HG02763 (cell line): ENCODE results near the gene RFESD.

Experiments used
- ATAC-seq: cut with Tn5 transposase; IDR thresholded peaks from one replicate; pipeline ENCODE4 v1.9.1; 2021; ENCODE audit warnings: mild to moderate bottlenecking, moderate library complexity; ENCODE audit not compliant: unreplicated experiment

Gene RFESD

DNA sequence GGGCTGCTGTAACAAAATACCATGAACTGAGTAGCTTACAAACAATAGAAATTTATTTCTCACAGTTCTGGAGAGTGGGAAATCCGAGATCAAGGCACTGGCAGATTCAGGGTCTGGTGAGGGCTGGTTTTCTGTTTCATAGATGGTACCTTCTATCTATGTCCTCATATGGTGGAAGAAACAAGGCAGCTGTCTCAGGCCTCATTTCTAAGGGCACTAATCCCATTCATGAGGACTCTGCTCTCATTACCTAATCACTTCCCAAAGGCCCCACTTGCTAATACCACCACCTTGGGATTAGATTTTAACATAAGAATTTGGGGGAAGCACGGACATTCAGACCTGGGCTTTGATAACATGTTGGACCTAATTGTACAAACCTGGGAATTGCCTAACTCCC is 13.5 kb downstream of the RFESD start:
- no peak for ATAC-seq

DNA sequence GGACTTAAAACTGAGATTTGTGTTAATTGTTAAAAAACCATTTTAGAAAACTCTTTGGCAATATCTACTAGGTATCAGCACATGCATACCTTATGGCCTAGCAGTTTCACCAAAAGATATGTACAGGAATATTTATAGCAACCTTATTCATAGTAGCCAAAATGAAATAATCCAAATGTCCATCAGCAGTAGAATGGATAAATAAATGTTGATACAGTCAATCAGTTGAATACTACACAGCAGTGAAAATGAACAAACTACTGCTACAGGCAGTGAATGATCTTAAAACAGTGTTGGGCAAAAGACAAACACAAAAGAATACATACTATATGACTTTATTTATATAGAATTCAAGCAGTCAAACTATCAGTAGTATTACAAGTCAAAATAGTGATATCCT is 16.4 kb downstream of the RFESD start:
- no peak for ATAC-seq

DNA sequence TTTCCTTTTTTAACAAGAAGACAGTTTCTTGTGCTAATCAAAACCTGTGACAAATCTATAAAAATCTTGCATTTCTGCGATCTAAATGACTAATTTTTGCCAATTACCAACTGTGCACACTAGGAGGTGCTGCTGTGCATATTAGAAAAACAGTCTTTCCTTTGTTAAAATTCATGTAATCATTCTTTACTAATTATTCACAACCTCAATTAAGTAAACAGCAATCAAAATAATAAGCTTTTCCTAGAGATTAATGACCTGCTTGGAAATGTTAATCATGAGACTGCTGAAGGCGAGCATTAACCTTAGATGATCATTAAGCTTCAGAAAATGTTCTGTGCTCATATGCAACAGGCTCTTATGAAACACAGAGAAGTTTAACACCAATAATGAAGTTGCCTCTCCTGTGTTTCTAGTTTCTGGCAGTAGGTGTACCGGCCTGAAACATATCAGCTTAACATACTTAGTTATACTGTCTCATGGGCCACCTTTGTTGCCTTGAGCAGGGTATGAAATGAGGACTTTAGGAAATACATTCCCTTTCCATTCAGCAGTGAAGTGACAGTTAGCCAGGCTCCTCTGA is 17.7 kb downstream of the RFESD start:
- ATAC-seq = no peak

DNA sequence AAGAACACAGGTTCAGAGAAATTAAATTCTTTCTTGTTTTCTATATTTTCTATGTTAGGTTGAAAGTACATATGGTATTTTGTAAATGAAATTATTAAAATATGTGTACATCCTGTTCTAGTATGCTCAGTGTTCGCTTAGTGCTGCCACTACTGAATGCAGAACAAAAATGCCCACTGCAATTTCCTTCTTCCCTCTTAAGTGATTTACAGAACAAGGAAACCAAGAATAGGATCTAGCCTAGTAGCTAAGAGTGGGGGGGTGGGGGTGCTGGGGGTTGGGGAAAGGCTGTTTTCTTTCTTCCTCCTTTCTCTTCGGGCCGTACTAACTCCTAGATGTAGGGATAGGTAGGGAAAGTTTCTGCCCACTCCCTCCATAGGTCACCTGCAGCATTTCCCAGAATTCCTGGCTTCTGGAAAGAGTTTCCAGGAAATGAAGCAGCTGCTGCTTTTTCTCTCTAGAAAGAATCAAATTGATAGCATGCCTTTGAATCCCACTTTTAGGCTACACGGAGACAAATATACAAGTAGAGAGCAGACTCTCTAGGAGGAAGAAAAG is 20.6 kb downstream of the RFESD start:
- no peak for ATAC-seq

DNA sequence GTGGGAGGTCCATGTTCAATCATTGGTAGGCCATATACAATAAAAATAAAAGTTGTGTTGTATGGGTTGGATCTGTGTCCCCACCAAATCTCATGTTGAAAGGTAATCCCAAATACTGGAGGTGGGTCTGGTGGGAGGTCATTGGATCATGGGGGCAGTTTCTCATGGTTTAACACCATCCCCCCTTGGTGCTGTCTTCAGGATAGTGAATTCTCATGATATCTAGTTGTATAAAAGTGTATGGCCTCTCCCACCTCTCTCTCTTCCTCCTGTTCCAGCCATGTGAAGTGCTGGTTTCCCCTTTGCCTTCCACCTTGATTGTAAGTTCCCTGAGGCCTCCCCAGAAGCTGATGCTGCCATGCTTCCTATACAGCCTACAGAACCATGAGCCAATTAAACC is 21.1 kb downstream of the RFESD start:
- ATAC-seq = no peak

DNA sequence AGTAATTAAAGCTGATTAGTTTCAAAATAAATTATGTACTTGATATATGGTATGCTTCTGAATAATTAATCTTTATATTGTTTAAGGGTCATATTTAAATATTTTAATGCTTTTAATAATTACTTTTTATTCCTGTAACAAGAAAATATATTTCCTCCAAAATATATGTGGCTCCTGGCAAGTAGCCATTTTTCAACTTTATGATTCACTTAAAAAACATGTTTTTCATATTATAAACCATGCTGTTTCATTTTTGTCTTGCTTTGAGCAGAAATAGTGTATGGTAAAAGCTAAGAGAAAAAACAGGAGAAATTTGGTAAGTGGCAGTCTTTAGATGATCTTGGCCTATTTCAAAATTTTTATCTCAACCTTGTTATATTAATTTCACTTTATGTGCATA is 21.6 kb downstream of the RFESD start:
- no peak for ATAC-seq

DNA sequence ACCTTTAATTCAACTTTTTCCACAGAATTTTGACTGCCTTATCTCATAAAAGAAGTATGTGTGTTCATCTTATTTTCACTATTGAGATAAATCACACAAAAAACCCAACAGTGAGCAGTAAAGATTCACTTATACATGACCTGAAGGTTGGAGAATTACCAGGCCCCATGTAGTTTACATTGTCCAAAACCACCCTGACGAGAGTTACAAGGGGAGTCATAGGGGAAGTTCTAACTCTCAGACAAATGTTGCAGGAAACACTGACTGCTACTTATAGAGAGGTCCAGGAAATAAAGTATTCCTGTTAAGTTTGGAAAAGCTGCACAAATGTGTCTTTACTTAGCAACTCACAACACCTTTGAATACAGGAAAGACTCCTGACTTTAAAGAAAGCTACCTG is 22.2 kb downstream of the RFESD start:
- no peak for ATAC-seq

DNA sequence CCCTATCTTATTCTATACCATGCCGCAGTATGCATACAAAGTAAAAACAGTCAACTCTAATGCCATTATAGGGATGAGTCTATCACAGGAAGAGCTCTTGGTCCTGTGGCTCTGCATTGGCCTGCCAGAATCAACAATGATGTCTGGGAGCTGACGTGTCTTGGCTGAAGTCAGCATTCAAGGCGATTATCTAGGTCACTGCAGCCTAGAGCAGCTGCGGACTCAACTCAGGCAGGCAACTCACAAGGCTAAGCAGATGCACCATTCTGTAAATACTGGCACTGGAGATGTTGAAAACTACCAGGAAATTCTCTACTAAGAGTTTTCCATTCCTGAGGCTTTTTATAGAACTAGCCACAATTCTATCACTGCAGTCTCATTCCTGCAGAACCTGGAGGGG is 23.0 kb downstream of the RFESD start:
- no peak for ATAC-seq

DNA sequence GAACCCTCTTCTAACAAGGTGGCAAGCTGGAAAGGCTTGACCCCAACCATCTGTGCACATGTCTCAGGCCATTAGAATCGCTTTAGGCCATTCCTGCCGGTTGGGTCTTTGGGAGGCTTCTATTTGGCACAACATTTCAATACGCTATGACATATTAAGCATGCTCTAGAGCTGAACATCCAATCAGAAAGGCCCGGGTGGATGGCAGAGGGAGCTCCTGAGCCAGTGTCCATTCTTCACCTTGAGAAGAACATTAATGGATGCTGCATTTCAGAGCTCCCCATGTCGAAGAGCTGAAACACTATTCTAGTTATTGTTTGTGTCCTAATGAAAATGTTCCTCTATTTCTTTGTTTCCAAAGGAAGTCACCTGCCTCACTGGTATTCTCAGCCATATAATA is 23.4 kb downstream of the RFESD start:
- no peak for ATAC-seq

DNA sequence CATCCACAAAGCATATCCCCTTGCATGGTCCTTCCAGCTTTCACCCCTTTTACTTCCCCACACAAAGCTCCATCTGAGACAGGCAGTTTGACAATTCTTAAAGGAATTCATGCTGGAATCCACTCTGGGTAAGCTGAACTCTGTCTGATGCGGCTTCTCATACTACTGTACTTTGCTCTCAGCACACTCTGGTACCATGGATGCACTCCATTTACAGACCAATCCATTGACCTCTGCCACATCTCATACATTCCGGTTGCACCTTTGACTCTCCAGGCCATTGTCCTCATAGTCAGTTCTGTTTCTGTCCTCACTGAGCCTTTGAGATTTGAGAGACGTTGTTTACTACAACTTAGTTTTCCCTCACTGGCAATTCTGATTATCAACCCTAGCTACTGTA is 24.0 kb downstream of the RFESD start:
- no peak for ATAC-seq

DNA sequence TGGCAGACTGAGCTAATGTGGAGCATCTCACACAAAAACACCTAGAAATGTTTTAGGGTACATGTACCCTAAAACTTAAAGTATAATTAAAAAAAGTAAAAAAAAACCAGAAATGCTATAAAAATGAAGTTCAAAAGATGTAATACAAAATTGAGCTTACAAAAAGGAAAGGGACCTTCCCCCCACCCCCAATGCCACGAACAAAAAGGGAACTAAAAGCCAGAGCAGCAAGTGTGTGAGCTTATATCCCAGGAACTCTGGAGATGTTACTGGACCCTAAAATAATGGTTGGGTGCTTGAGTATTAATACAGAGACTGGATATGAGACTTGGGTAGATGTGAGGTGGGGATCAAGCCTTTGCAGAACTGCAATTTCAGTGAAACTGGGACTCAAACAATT is 25.2 kb downstream of the RFESD start:
- no peak for ATAC-seq

DNA sequence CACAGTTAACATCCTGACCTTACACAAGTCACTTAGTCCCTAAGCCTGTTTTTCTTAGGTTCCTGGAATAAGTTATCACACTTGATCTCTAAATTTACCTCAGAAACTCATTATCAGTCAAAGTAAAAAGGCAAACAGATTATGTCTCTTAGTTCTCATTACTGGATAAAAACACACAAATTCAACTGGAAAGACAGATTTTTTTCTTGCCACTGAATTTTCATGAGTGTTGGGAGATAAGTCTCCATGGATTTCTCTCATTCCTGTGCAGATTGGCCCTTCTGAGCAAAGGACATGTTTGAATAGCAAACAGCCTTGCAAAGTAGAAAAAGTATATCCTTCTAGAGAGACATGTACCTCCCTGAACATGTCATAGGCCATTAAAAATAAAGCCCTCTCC is 26.1 kb downstream of the RFESD start:
- ATAC-seq = no peak

DNA sequence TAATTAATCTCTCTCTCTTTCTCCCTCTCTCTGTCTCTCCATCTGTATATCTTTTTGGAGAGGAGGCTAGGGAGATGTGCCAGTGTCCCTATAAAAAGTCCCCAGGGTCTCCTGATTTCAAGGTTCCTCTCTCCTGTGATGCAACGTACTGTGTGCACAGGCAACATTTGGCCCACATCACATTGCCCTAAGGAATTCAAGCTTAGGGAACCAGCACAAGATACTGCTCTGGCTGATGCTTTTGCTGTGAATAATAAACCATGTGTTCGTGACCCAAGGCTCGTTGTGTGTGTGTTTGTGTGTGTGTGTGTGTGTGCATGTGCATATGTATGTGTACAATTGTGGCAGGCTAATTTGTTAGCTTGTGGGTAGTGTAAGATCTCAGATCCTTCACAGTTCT is 26.5 kb downstream of the RFESD start:
- no peak for ATAC-seq

DNA sequence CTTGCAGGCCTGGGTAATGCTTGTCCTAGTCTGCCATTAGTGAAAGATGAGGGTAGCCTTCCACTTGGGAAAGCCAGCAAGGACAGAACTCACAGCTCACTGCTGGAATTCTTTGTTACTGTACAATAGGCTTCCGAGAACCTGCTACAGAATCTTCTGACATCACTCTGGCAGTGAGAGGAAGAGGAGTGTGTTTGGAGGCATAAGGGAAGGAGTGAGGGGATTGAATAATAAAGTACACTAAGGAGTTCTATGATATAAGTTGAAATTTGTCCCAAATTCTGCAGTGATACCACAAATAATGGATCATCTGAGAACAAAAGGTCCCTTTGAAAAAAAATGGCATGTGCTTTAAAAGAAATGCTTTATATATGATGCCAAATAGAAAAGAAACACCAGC is 36.3 kb downstream of the RFESD start, which contains the start of gene SPATA9:
Gene SPATA9, minus strand, starts transcription at position 101 of the 400 bp plus-strand sequence. CDS start 137 bp downstream, outside the sequence.
- no peak for ATAC-seq

DNA sequence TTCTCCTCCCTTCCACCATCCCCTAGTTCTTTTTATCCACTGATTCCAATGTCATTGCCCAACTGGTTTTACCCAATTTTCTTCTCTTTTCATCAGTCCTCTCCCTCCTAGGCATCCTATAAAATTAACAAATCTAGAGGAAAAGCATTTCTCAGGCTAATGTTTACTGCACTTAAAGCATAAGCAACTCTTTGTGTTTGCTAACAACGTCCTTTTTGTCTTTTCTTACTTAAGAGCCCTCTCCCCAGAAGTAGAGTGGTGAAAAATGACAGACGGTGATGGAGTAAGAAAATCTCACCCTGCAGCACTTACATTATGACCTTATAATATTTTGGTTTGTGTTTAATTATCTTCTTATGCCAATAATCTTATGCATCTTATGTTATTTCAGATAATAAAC is 37.8 kb downstream of the RFESD start:
- no peak for ATAC-seq

DNA sequence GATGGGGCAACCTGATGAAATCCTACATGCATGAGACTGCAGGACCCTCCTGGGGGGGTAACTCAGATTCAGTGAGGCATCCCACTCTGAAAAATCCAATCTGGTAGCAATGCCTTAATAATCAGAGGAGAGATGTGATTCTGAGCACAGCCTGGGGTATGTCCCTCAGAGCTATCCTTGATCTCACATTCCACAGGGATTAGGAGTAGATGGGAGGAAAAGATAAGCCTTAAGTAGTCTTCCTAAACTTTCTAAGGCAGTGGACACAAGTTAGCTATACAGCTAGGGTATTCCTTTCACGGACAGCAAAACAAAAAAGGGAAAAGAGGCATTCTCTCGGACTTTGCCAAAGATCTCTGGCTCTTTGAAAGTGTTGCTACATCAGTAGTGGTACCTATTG is 40.1 kb downstream of the RFESD start:
- no peak for ATAC-seq

DNA sequence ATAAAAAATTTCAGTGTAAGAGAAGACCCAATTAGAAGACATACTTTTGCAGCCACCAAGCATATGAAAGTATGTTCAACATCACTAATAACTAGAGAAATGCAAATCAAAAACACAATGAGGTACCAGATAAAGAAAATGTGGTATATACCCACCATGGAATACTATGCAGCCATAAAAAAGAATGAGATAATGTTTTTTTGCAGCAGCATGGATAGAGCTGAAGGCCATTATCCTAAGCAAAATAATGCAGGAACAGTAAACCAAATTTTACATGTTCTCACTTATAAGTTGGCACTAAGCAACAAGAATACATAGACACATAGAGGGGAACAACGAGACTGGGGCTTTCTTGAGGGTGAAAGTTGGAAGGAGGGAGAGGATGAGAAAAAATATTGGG is 43.1 kb downstream of the RFESD start:
- ATAC-seq = no peak

DNA sequence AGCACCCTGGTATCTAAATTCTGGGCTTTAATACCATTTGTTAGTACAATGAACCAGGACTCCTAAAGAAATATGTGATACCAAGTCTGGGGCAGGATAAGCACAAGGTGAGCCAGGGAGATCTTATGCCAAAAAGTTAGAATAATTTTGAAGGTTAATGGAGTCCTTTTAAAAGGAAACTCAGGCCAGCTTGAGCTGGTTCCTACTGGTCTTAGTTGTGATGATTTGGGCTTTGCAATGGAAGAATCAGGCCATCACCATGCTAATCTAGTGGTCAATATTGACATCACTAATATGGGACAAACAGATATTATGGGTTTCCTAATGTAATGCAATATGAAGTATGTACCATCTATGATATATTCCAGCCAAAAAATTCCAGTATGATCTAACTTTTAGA is 43.8 kb downstream of the RFESD start:
- ATAC-seq = no peak

DNA sequence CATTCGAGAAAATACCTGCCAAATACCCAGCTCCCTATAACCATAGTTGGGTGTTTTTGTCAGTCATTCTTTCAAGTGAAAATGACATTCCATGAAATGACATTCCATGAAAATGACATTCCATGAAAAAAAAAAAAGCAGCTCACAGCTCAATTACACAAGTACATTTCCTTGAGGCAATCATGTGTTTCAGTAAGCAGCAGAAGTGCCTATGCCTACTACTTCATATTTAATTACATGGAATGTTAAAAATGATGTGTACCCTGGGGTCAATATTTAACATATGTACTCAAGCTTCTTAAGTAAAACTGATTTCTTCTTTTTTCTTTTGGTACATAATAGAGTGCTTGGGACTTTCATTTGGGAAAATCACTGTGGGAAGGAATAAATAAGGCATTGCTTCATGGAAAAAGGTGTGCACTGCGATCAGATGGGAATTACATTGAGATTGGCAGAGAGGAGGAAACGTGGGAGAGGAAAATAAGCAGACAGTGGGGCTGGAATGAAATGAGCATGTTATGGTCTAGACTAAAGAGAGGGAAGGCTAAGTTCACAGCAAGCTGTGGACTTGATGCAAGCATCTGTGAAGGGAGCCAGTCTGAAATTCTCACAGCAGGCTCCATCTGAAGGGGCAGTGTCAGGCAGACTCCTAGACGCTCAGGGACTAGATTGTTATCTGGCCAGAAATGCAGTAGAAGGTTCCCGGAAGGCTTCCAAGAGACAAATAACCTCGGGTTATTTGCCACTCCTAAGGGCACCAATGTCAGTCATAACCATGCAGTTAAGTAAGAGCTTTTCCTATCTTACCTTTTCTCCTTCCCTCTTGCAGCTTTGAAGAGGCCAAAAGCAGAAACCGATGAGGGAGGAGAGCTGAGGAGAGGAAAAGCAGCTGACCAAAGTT is 51.5 kb downstream of the RFESD start:
- ATAC-seq = no peak

DNA sequence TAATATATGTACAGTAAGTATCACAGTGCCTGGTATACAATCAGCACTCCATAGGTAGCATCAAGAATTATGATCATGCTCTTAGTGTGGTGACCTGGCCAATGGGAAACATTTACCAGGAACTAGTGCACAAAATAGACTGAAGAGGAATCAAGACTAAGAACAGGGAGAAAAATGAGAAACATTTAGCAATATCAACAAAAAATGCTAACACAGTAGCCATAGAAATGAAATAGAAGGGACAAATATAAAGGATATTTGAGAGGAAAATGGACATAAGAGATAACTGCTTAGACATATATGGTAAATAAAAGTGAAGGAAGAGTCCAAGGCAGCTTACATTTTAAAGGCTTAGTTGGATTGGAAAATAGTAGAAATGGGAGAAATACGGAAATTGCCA is 52.8 kb downstream of the RFESD start:
- no peak for ATAC-seq

DNA sequence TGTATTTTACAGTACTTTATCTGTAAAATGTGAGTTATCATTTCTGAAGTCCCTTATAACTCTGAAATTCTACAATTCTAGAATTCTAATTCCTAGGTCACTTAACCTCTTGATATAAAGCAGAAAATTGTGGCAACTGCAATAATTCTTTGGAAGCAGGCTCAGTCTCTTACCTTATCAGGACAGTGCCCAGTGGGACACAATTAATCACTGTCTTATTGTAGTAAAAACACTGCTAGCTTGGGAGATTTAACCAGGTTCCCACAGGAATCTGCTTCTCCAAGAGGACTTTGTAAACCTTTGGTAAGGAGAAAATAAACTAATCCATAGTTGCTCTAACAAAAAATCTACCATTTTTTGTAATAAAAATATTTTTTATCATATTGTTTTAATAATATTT is 54.5 kb downstream of the RFESD start:
- no peak for ATAC-seq

DNA sequence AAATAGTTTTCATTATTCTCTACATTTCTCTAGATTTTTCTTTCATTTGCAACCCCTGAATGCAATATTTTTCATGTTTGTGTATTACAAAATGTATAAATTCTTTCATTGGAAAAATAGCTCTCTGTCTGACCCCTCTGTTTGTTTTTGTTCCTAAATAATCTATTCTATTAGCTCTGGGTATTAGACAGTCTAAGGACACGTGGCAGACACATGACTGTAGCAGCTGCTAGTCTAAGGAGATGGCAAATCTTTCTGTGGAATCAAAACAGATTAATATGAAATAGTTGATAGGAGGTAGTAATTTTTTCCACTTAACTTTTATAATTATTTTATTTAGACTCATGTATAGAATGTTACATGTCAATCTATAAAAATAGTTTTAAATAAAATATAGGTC is 57.6 kb downstream of the RFESD start:
- no peak for ATAC-seq
